SJCRH30 (cell line): Measurements from ENCODE around the gene P2RY11. TPM values are rescaled to one million over a fixed set of nuclear protein-coding genes. Genes with fewer than 3 reads are reported as not detected.
A peak's percentile ranks its signal among the peaks of the same experiment; 100 is the strongest.

Experiments
- DNase-seq, 2 experiments: peaks; one replicate each; pipeline ENCODE4 v3.0.0-alpha.2; 2015 to 2020
- H3K27ac ChIP-seq: fragments of 250-450 bp; sonication (Bioruptor Pico); 2 replicates; pipeline ENCODE4 v1.5.1; 2020; ENCODE audit warnings: mild to moderate bottlenecking, moderate library complexity
- H3K27me3 ChIP-seq: fragments of 250-450 bp; sonication (Bioruptor Pico); 2 replicates; pipeline ENCODE4 v1.5.1; 2020; ENCODE audit warnings: mild to moderate bottlenecking, moderate library complexity
- H3K36me3 ChIP-seq: fragments of 250-450 bp; sonication (Bioruptor Pico); 2 replicates; pipeline ENCODE4 v1.5.1; 2020; ENCODE audit warnings: mild to moderate bottlenecking, moderate library complexity
- H3K4me1 ChIP-seq: fragments of 250-450 bp; sonication (Bioruptor Pico); 2 replicates; pipeline ENCODE4 v1.5.1; 2020; ENCODE audit warnings: mild to moderate bottlenecking, moderate library complexity
- H3K4me3 ChIP-seq: fragments of 250-450 bp; sonication (Bioruptor Pico); 2 replicates; pipeline ENCODE4 v1.5.1; 2020; ENCODE audit warnings: mild to moderate bottlenecking, moderate library complexity
- H3K9me3 ChIP-seq: fragments of 250-450 bp; sonication (Bioruptor Pico); replicated peaks from 2 replicates; pipeline ENCODE4 v1.5.1; 2020; ENCODE audit warnings: mild to moderate bottlenecking, moderate library complexity
- total RNA-seq: library from RNA; depleted of rRNA; stranded (reverse); fragments of >200 nt; shearing (Covaris generic); gene quantifications from 2 replicates; pipeline ENCODE4 v1.2.3, GENCODE V29; 2014; rRNA removed

P2RY11 gene
- total RNA-seq = 10.7 and 10.8 TPM in 2 replicates

DNA sequence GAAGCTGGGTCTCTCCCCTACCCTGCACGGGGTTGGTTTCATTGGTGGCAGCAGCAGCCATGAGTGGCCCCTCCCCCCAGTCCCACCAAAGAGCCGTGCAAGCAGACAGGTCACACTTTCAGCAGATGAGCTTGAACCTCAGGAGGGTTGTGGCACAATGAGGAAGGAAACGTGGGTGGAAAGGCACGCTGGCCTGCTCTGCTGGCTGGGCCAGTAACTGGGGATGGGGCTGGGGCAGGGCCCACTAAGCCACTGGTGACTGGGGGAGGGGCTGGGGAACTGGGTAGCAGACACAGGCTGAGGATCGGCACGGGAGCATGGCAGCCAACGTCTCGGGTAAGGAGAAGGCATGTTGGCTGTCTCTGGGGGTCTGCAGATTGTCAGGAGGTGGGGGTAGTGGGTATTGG is at the start of gene P2RY11:
P2RY11 (plus strand) TSS at position 289 of the 407 bp plus-strand sequence; CDS start at position 318, 29 bp downstream.
- DNase-seq = no peak
- Histone ChIP-seq H3K27ac (no peak within 1 kb of the TSS), H3K4me1 (0 out of 2 replicates have a peak, but pooled peaks cover 3% of the 10 kb centered on the region), H3K9me3 (no peaks in the 10 kb centered on the region), H3K4me3 (no peak within 1 kb of the TSS), H3K36me3 (peaks cover 68% of the 10 kb centered on the region), H3K27me3 (no peaks in the 10 kb centered on the region)

DNA sequence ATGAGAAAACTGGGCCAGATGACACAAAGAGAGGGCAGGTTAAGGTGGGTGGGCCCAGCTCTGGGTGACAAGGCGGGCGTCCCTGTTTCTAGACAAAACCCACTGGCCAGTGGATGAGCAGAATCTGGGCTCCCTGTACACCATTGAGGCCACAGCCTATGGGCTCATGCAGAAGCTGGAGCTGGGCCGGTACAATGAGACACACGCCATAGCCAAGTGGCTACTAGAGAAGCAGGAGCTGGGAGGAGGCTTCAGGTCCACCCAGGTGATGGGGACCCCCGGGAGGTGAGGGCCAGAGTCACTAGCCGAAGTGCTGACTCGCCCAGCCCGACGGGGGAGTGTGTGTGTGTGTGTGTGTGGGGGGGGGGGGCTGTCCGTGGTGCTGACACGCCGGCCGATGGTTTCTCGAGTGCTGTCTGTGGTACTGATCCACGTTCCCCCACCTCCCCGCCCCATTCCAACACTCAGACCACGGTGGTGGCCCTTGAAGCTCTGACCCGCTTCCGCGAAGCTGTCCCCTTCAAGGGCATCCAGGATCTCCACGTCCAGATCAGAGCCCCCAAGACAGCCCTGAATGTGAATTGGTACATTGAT is 49.7 kb upstream of the P2RY11 start:
- no peak overlapping the region for H3K27ac ChIP-seq
- H3K4me3 ChIP-seq = no peak overlapping the region
- H3K4me1 ChIP-seq = no peaks in the 10 kb centered on the region
- no peaks in the 10 kb centered on the region for H3K27me3 ChIP-seq
- no peaks in the 10 kb centered on the region for H3K9me3 ChIP-seq
- DNase-seq = peak in 1 of 2 experiments; percentile 16
- H3K36me3 ChIP-seq = no peaks in the 10 kb centered on the region

DNA sequence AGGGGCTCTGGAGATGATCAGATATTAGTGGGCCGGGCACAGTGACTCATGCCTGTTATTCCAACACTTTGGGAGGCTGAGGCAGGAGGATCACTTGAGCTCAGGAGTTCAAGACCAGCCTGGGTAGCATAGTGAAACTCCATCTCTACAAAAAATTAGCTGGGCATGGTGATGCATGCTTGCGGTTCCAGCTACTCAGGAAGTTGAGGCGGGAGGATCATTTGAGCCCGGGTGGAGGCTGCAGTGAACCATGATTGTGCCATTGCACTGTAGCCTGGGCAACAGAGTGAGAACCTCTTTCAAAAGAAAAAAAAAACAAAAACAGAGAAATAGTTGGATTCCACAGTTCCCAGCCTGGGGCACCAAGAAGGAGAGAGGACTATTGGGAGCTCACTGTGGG is 43.3 kb upstream of the P2RY11 start:
- Histone ChIP-seq H3K36me3 (no peaks in the 10 kb centered on the region), H3K4me3 (no peak overlapping the region), H3K4me1 (no peaks in the 10 kb centered on the region), H3K27ac (no peak overlapping the region), H3K9me3 (no peaks in the 10 kb centered on the region), H3K27me3 (no peaks in the 10 kb centered on the region)
- DNase-seq = no peak

GRCh38 chr19:10069046-10069445 is 42.4 kb upstream of the P2RY11 start:
- no peaks in the 10 kb centered on the region for H3K4me1 ChIP-seq
- no peak overlapping the region for H3K4me3 ChIP-seq
- DNase-seq = no peak
- no peak overlapping the region for H3K27ac ChIP-seq
- H3K27me3 ChIP-seq = no peaks in the 10 kb centered on the region
- no peaks in the 10 kb centered on the region for H3K9me3 ChIP-seq
- H3K36me3 ChIP-seq = no peaks in the 10 kb centered on the region

- Histone ChIP-seq H3K4me1 (no peaks in the 10 kb centered on the region), H3K9me3 (no peaks in the 10 kb centered on the region), H3K27me3 (no peaks in the 10 kb centered on the region), H3K4me3 (no peak overlapping the region), H3K27ac (no peak overlapping the region), H3K36me3 (no peaks in the 10 kb centered on the region)
- DNase-seq = no peak
Measured at GRCh38 chr19:10070730-10071446, 40.6 kb upstream of the P2RY11 start.

DNA sequence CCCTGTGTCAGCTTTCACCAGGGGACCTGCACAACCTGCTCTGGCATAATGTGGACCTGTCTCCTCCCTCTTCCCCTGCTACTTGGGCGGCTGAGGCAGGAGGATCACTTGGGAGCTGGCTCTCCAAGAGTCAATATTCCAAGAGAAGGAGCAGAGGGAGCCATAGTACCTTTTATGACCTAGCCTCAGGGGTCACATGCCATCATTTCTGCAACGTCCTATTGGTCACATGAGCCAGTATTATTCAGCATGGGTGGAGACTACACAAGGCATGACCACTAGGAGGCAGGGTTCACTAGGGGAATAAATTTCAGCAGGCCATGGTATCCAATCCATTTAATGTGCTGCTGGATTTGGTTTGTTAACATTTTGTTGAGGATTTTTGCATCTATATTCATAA is 37.3 kb upstream of the P2RY11 start:
- H3K36me3 ChIP-seq = no peaks in the 10 kb centered on the region
- H3K27ac ChIP-seq = no peak overlapping the region
- H3K4me1 ChIP-seq = no peaks in the 10 kb centered on the region
- no peak overlapping the region for H3K4me3 ChIP-seq
- H3K9me3 ChIP-seq = no peaks in the 10 kb centered on the region
- DNase-seq = peak in 1 of 2 experiments; percentile 37
- H3K27me3 ChIP-seq = no peaks in the 10 kb centered on the region

DNA sequence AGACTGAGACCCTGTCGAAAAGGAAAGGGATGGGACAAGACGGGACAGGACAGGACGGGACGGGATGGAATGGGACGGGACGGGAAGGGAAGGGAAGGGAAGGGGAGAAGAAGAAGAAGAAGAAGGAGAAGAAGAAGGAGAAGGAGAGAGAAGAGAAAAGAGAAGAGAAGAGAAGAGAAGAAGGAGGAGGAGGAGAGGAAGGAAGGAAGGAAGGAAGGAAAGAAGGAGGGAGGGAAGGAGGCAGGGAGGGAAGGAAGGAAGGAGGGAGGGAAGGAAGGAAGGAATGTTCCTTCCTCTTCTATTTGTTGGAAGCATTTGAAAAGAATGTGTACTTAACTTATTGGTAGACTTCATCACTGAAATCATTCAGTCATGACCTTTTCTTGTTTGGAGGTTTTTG is 35.0 kb upstream of the P2RY11 start:
- Histone ChIP-seq H3K27ac (no peak overlapping the region), H3K27me3 (no peaks in the 10 kb centered on the region), H3K4me1 (no peaks in the 10 kb centered on the region), H3K4me3 (no peak overlapping the region), H3K36me3 (no peaks in the 10 kb centered on the region), H3K9me3 (no peaks in the 10 kb centered on the region)
- DNase-seq = no peak

DNA sequence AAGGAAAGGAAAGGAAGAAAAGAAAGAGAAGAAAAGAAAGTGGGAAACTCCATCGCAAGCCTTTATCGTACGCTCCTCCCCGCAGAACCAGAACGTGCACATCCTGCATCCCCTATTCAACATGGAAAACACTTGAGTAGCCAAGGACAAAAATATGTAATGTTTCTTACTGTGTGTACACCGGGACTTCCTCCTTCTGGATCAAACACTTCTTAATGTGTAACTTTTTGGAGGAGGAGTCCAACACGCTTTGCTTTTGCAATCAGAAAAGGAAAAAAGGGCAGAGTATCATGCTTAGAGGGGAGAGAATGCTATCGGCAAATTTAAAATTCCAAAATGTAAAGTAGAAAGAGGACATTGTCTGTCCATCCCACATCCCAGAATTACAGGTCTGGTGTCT is 33.2 kb upstream of the P2RY11 start:
- DNase-seq = no peak

DNA sequence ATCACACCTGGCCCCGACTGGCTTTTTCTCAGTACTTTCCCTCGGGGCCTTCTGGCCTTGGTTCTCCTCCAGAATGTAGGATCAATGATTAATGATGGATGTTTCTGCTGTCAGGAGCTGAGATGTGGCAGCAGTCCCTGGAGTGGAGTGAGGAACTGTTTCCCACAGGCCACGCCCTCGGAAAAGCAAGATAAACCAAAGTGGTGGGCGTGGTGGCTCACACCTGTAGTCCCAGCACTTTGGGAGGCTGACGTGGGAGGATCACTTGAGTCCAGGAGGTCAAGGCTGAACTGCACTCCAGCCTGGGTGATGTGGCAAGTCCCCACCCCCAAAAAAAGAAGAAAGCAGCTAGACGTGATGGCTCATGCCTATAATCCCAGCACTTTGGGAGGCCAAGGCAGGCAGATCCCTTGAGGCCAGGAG is 32.5 kb upstream of the P2RY11 start:
- Histone ChIP-seq H3K27me3 (no peaks in the 10 kb centered on the region), H3K27ac (no peak overlapping the region), H3K4me1 (no peaks in the 10 kb centered on the region), H3K4me3 (no peak overlapping the region), H3K9me3 (no peaks in the 10 kb centered on the region), H3K36me3 (no peaks in the 10 kb centered on the region)
- DNase-seq = no peak

More for the DNA sequence above, 33.2 kb upstream of the P2RY11 start:
- Histone ChIP-seq H3K4me3 (no peak overlapping the region), H3K4me1 (no peaks in the 10 kb centered on the region), H3K36me3 (no peaks in the 10 kb centered on the region), H3K9me3 (no peaks in the 10 kb centered on the region), H3K27me3 (no peaks in the 10 kb centered on the region), H3K27ac (no peak overlapping the region)

DNA sequence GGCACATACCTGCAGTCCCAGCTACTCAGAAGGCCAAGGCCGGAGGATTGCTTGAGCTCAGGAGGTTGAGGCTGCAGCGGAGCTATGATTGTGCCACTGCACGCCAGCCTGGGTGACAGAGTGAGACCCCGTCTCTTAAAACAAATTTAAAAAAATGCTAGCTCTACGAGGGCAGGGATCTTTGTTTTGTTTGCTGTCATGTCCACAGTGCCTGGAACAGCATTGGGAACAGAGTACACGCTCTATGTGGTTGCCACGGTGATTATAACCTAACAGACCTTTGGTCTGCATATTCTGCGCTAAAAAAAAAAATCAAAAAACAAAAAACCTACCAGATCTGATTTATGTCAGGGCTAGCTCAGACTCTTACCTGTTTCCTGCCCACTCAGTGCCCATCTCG is 27.6 kb upstream of the P2RY11 start:
- Histone ChIP-seq H3K9me3 (no peaks in the 10 kb centered on the region), H3K27ac (no peak overlapping the region), H3K4me1 (no peaks in the 10 kb centered on the region), H3K4me3 (no peak overlapping the region), H3K27me3 (no peaks in the 10 kb centered on the region), H3K36me3 (no peaks in the 10 kb centered on the region)
- no peak for DNase-seq

DNA sequence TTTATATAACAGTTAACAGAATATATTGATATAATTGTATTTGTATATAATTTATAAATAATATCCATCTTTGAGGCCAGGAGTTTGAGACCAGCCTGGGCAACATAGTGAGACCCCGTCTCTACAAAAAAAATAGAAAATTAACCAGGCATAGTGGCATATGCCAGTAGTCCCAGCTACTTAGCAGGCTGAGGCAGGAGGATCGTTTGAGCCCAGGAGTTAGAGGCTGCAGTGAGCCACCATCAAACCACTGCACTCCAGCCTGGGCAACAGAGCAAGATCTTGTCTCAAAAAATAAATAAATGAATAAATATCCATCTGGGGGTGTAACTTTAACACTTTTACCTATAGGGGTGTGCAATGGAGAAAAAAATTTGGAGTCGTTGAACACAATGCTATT is 26.7 kb upstream of the P2RY11 start:
- no peak overlapping the region for H3K27ac ChIP-seq
- no peaks in the 10 kb centered on the region for H3K36me3 ChIP-seq
- no peaks in the 10 kb centered on the region for H3K9me3 ChIP-seq

GRCh38 chr19:10085641-10086590 is 25.6 kb upstream of the P2RY11 start, which contains the start of gene SHFL:
TSS of gene SHFL (plus strand) at chr19:10086317. CDS start at chr19:10086428, 111 bp downstream.
- H3K4me3 ChIP-seq = no peak within 1 kb of the TSS
- H3K27ac ChIP-seq = no peak within 1 kb of the TSS
- H3K9me3 ChIP-seq = no peaks in the 10 kb centered on the region
- no peaks in the 10 kb centered on the region for H3K36me3 ChIP-seq
- no peaks in the 10 kb centered on the region for H3K4me1 ChIP-seq
- DNase-seq = no peak
- no peaks in the 10 kb centered on the region for H3K27me3 ChIP-seq

More for the DNA sequence above, 26.7 kb upstream of the P2RY11 start:
- Histone ChIP-seq H3K27me3 (no peaks in the 10 kb centered on the region), H3K4me1 (no peaks in the 10 kb centered on the region), H3K4me3 (no peak overlapping the region)
- DNase-seq = no peak

DNA sequence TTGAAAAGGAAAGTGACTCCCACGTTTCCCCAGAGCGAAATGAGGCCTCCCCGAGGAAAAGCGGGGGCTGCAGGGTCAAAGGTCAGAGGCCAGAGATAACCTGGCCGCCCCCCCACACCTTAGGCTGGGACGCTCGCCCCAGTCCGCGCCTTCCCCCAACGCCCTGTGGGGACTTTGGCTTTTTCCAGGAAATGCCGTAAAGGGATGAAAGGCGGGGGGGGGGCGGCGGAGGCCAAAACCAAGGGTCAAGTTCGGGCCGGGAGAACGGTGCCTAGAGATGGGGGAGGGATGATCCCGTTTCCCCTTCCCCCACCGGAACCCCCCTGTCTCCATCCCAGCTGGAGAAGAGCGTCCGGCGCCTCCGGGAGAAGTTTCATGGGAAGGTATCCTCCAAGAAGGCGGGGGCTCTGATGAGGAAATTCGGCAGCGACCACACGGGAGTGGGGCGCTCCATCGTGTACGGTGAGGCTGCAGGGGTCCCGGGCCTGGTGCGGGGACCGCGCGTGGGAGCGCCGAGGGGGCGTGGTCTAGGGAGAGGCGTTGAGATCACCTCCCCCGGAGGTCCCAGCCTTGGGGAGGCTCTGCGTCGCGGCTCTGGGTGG is 24.8 kb upstream of the P2RY11 start:
- H3K9me3 ChIP-seq = no peaks in the 10 kb centered on the region
- no peak for DNase-seq
- H3K27ac ChIP-seq = no peak overlapping the region
- H3K4me1 ChIP-seq = no peaks in the 10 kb centered on the region
- H3K27me3 ChIP-seq = no peaks in the 10 kb centered on the region
- H3K4me3 ChIP-seq = no peak overlapping the region
- H3K36me3 ChIP-seq = no peaks in the 10 kb centered on the region

GRCh38 chr19:10087296-10088061 is 24.0 kb upstream of the P2RY11 start:
- Histone ChIP-seq H3K27me3 (no peaks in the 10 kb centered on the region), H3K9me3 (no peaks in the 10 kb centered on the region), H3K4me1 (no peaks in the 10 kb centered on the region), H3K36me3 (no peaks in the 10 kb centered on the region), H3K4me3 (no peak overlapping the region), H3K27ac (no peak overlapping the region)
- no peak for DNase-seq
